Thyroid gland (tissue), 4 donors: Measurements from ENCODE around the gene NAA60. TPM values are rescaled to one million over a fixed set of nuclear protein-coding genes. Genes with fewer than 3 reads are reported as not detected.

Experiments
- DNase-seq, 2 donors: peaks; one replicate each; pipeline ENCODE4 v3.0.0-alpha.2; 2019
- H3K27ac ChIP-seq, 3 donors: fragments of 200-600 bp; sonication (generic); 1 replicate in 2 of 3; 2 replicates in 1 of 3; pipeline ENCODE4 v1.5.1; 2016 to 2019; ENCODE audit warnings: mild to moderate bottlenecking in 1 of 3, moderate library complexity in 1 of 3
- H3K27me3 ChIP-seq: fragments of 200-600 bp; sonication (generic); one replicate; pipeline ENCODE4 v1.5.1; 2019
- H3K36me3 ChIP-seq, 2 donors: fragments of 200-600 bp; sonication (generic); one replicate each; pipeline ENCODE4 v1.5.1; 2016 to 2019
- H3K4me1 ChIP-seq, 2 donors: fragments of 200-600 bp; sonication (generic); one replicate each; pipeline ENCODE4 v1.5.1; 2017 to 2019
- H3K4me3 ChIP-seq, 3 donors: fragments of 200-600 bp; sonication (generic); replicated peaks in 1 of 3; 1 replicate in 2 of 3; 2 replicates in 1 of 3; pipeline ENCODE4 v1.5.1; 2016; ENCODE audit warnings: mild to moderate bottlenecking in 1 of 3
- H3K9me3 ChIP-seq: fragments of 200-600 bp; sonication (generic); one replicate; pipeline ENCODE4 v1.5.1; 2017
- POLR2A ChIP-seq, 2 donors: fragments of 450-650 bp; IDR thresholded peaks; one replicate each; pipeline ENCODE4 v1.6.1; 2017; ENCODE audit warnings: antibody characterized with exemption in 2 of 2, mild to moderate bottlenecking in 2 of 2, moderate library complexity in 1 of 2
- WGBS, 2 donors: methylation state at CpG; one replicate each; pipeline ENCODE4 v1.1.5; 2017; 5-methylcytosine and 5-hydroxymethylcytosine counted together
- intact Hi-C: fragments of 100-400 bp; cut with DNase I; formaldehyde crosslinking; loops from one replicate; pipeline ENCODE4 v1.15.1; 2023
- total RNA-seq, 4 donors: library from RNA; depleted of rRNA; stranded (reverse); fragments of >200 nt; gene quantifications; one replicate each; pipeline ENCODE4 v1.2.3, GENCODE V29; 2016
- TF ChIP-seq, protein P1 (sequence below), 6 experiments: fragments of 200-600 bp in 3 of 6; fragments of 450-650 bp in 3 of 6; sonication (generic) in 3 of 6; IDR thresholded peaks; one replicate each; pipeline ENCODE4 v1.5.1; 2016 to 2019; ENCODE audit warnings: antibody characterized with exemption in 6 of 6, mild to moderate bottlenecking in 2 of 6, inconsistent platforms in 1 of 6, moderate library complexity in 1 of 6

The NAA60 gene
- total RNA-seq, 4 donors from 2014 or later, result 22.7 to 42.2 (median 31.0) TPM

DNA sequence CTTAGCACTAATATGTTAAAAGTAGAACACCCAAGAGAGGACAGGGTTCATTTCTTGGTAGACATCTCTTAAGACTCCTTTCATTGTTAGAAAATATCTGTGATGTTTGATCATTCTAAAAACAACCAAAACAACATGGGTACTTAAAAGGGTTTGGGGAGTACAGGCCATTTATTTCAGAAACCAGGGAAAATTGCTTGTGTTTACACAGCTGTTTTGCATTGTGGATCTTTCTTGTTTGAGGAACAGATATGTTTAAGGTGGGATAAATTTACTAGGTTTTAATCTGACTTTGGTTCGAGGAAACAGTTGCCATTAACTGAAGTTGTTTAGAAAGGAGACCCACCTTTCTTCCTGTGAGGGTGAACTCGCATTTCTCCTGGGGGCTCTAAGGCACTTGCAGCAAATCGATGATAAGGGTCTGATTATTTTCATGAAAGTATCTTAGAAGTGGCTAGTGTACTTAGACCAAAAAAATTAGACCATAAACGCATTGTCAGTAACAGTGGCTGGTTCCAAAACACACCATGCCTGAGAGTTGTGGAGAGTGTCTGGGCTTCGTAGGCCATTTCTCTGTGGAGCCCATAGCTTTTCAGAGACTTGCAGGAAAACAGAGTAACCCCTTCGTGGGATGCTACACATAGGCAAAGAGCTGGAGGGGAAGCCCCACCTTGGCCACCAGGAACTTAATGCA is 75.0 kb downstream of the NAA60 start:
- Histone ChIP-seq H3K27me3 (no peaks in the 10 kb centered on the region), H3K9me3 (no peaks in the 10 kb centered on the region), H3K4me1 (no peaks in the 10 kb centered on the region), H3K4me3 (no peak overlapping the region), H3K27ac (no peak overlapping the region), H3K36me3 (peaks cover 56 to 71% of the 10 kb centered on the region in 2 donors)
- TF ChIP-seq, protein P1, sequence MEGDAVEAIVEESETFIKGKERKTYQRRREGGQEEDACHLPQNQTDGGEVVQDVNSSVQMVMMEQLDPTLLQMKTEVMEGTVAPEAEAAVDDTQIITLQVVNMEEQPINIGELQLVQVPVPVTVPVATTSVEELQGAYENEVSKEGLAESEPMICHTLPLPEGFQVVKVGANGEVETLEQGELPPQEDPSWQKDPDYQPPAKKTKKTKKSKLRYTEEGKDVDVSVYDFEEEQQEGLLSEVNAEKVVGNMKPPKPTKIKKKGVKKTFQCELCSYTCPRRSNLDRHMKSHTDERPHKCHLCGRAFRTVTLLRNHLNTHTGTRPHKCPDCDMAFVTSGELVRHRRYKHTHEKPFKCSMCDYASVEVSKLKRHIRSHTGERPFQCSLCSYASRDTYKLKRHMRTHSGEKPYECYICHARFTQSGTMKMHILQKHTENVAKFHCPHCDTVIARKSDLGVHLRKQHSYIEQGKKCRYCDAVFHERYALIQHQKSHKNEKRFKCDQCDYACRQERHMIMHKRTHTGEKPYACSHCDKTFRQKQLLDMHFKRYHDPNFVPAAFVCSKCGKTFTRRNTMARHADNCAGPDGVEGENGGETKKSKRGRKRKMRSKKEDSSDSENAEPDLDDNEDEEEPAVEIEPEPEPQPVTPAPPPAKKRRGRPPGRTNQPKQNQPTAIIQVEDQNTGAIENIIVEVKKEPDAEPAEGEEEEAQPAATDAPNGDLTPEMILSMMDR (IDR thresholded peaks at IDR 0.05), result no peak
- TF ChIP-seq POLR2A (IDR thresholded peaks at IDR 0.05), result no peak
- intact Hi-C loops, result no loop called here
- DNase-seq, result no peak
- WGBS, 2 donors, result 85 to 89% methylated on average over 6 of the region's 6 CpGs

DNA sequence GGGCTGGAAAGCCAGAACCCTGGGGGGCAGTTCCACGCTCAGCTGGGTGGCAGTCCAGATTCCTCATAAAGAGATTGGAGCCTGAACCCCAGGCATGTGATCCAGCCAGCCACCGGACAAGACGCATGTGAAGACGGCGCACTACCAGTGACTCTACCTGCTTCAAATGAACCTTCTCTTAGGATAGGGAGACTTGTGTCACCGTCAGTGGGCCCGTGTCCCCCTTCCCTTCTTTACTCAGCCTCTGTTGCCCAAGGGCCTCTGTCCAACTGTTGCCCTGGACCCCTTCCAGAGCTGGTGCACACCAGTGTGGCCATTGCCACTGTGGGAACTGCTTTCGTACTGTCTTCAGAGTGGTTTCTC is 75.5 kb downstream of the NAA60 start:
- intact Hi-C loops, result no loop called here
- DNase-seq, result no peak
- no peaks in the 10 kb centered on the region for H3K9me3 ChIP-seq
- WGBS, 2 donors, result 96 to 99% methylated on average over 8 of the region's 8 CpGs
- H3K27me3 ChIP-seq, result no peaks in the 10 kb centered on the region
- TF ChIP-seq, protein P1 (IDR thresholded peaks at IDR 0.05), result no peak
- TF ChIP-seq POLR2A (IDR thresholded peaks at IDR 0.05), result no peak
- H3K36me3 ChIP-seq, result peaks cover 57 to 71% of the 10 kb centered on the region in 2 donors
- H3K4me3 ChIP-seq, result no peak overlapping the region
- H3K27ac ChIP-seq, result no peak overlapping the region
- H3K4me1 ChIP-seq, result no peaks in the 10 kb centered on the region

DNA sequence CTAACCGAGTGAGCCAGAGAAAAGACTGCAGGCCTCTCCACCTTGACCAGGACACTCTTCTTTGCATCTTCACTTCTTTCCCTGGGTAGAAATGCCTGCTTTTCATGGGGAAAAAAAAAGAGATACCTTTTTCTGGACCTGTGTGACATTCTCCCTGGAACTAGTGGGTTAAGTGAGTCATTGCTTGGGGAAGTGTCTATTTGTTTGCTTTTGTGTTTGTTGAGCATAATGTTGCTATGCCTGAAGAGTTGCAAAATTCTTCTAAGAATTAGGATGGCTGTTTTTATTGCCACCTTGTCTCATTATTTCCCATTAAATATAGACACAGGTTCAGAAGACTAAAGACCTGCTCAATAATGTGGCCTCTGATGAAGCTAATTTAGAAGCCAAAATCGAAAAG is 76.1 kb downstream of the NAA60 start:
- intact Hi-C loops, result no loop called here
- TF ChIP-seq POLR2A (IDR thresholded peaks at IDR 0.05), result no peak
- TF ChIP-seq, protein P1 (IDR thresholded peaks at IDR 0.05), result no peak
- no peaks in the 10 kb centered on the region for H3K9me3 ChIP-seq
- H3K36me3 ChIP-seq, result peaks cover 55 to 67% of the 10 kb centered on the region in 2 donors
- 92 to 100% methylated on average over 2 of the region's 2 CpGs for WGBS, 2 donors
- no peak overlapping the region for H3K4me3 ChIP-seq
- H3K27me3 ChIP-seq, result no peaks in the 10 kb centered on the region
- DNase-seq, result no peak
- H3K27ac ChIP-seq, result no peak overlapping the region
- H3K4me1 ChIP-seq, result no peaks in the 10 kb centered on the region

DNA sequence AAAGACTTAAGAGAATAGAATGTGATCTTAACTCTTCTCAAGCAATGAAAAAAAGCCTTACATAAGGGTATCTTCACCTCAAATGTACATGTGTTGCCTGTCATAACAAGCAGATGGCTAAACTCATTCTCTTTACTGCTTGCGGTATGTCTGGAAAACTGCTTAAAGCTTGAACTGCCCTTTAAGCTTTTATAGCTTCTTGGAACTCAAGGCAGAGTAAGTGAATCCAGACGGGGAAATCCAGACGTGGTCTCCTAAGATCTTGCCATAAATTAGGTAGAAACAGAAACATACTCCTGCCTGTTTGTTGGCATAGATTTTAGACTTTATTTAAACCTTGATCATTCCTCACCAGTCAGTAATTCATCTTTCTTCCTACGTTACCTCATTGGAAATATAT is 76.9 kb downstream of the NAA60 start:
- WGBS, 2 donors, result 86 to 90% methylated on average over 4 of the region's 4 CpGs
- no peaks in the 10 kb centered on the region for H3K4me1 ChIP-seq
- H3K27me3 ChIP-seq, result no peaks in the 10 kb centered on the region
- intact Hi-C loops, result no loop called here
- peaks cover 56 to 63% of the 10 kb centered on the region in 2 donors for H3K36me3 ChIP-seq
- no peak overlapping the region for H3K4me3 ChIP-seq
- TF ChIP-seq POLR2A (IDR thresholded peaks at IDR 0.05), result no peak
- TF ChIP-seq, protein P1 (IDR thresholded peaks at IDR 0.05), result no peak
- no peak for DNase-seq
- H3K9me3 ChIP-seq, result no peaks in the 10 kb centered on the region
- no peak overlapping the region for H3K27ac ChIP-seq

DNA sequence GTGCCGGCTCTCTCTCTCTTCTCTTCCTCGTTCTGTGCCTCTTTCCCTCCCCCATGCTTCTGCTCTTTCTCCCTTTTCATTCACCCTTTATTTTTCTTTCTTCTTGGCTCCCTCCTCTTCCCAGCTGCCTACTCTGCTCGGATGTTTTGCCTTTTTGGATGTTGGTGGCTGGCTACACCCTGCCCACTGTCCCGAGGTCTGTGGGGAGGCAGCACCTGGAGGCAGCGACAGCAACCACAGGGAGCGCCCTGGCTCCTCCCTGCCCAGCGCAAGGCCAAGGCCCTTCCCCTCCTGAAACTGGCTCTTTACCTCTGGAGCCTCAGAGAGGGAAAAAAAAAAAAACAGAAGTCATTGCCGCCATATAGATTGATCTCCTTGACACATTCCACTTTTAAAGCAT is 77.4 kb downstream of the NAA60 start:
- intact Hi-C loops, result no loop called here
- Histone ChIP-seq H3K27ac (no peak overlapping the region), H3K36me3 (peaks cover 56 to 62% of the 10 kb centered on the region in 2 donors), H3K27me3 (no peaks in the 10 kb centered on the region), H3K4me3 (no peak overlapping the region), H3K9me3 (no peaks in the 10 kb centered on the region), H3K4me1 (no peaks in the 10 kb centered on the region)
- WGBS, 2 donors, result 78 to 85% methylated on average over 8 of the region's 8 CpGs
- DNase-seq, result no peak
- TF ChIP-seq POLR2A (IDR thresholded peaks at IDR 0.05), result no peak
- TF ChIP-seq, protein P1 (IDR thresholded peaks at IDR 0.05), result no peak
